Fibroblast of villous mesenchyme (primary cell): ENCODE results near the gene ATAD3B. TPM values are rescaled to one million over a fixed set of nuclear protein-coding genes. Genes with fewer than 3 reads are reported as not detected.
"Not testable (repeated sequence)": the region's sequence is repeated elsewhere in the genome, so short reads cannot be mapped to it uniquely, and the experiment has no call there.

ENCODE experiments used
- DNase-seq: peaks from one replicate; pipeline ENCODE4 v3.0.0-alpha.2; 2010; ENCODE audit warnings: low read depth
- H3K4me3 ChIP-seq: 2 replicates; pipeline ENCODE4 v1.5.1; 2011; ENCODE audit warnings: low read depth, mild to moderate bottlenecking, low read length
- CTCF ChIP-seq: IDR thresholded peaks from 2 replicates; pipeline ENCODE4 v1.5.1; 2012; ENCODE audit warnings: low read depth, mild to moderate bottlenecking, low read length; ENCODE audit not compliant: insufficient read depth
- total RNA-seq: library from RNA; depleted of rRNA; stranded (reverse); fragments of >200 nt; gene quantifications from 2 replicates; pipeline ENCODE4 v1.2.3, GENCODE V29; 2012

ATAD3B gene
- total RNA-seq, 1 donor: 17.3 TPM

GRCh38 chr1:1524750-1525383, 53.3 kb downstream of the ATAD3B start:
- not testable (repeated sequence) for DNase-seq, H3K4me3 ChIP-seq

- H3K4me3 ChIP-seq, DNase-seq: not testable (repeated sequence)
These were observed 54.9 kb downstream of the ATAD3B start for GRCh38 chr1:1526476-1526875.

- no peak for TF ChIP-seq CTCF
- no peak for DNase-seq
- no peak overlapping the region for H3K4me3 ChIP-seq
These were observed 55.7 kb downstream of the ATAD3B start for GRCh38 chr1:1527092-1527816.

- no peak overlapping the region for H3K4me3 ChIP-seq
- no peak for DNase-seq
- TF ChIP-seq CTCF: no peak
These were observed 57.0 kb downstream of the ATAD3B start for GRCh38 chr1:1528301-1529267.

GRCh38 chr1:1529321-1529720, 57.8 kb downstream of the ATAD3B start:
- no peak for TF ChIP-seq CTCF
- no peak for DNase-seq
- no peak overlapping the region for H3K4me3 ChIP-seq

- TF ChIP-seq CTCF: no peak
- DNase-seq: no peak
- no peak overlapping the region for H3K4me3 ChIP-seq
These were observed 58.4 kb downstream of the ATAD3B start for GRCh38 chr1:1529936-1530335.

- DNase-seq: no peak
- no peak for TF ChIP-seq CTCF
- no peak overlapping the region for H3K4me3 ChIP-seq
These were observed 60.4 kb downstream of the ATAD3B start for GRCh38 chr1:1531947-1532346.

- H3K4me3 ChIP-seq, DNase-seq: not testable (repeated sequence)
These were observed 61.8 kb downstream of the ATAD3B start for GRCh38 chr1:1533176-1533893.

- DNase-seq, H3K4me3 ChIP-seq: not testable (repeated sequence)
These were observed 62.3 kb downstream of the ATAD3B start for GRCh38 chr1:1533894-1534291.
